ENCODE measurements around the gene IGFBP4. TPM values are rescaled to one million over a fixed set of nuclear protein-coding genes. Genes with fewer than 3 reads are reported as not detected.

Gene IGFBP4
- total and polyA plus RNA-seq, 10 of the 15 experiments (the other 5 are each of a cell fraction or from before 2014, with no cell fraction given) = 2.4 to 22.3 (median 6.6) TPM

DNA sequence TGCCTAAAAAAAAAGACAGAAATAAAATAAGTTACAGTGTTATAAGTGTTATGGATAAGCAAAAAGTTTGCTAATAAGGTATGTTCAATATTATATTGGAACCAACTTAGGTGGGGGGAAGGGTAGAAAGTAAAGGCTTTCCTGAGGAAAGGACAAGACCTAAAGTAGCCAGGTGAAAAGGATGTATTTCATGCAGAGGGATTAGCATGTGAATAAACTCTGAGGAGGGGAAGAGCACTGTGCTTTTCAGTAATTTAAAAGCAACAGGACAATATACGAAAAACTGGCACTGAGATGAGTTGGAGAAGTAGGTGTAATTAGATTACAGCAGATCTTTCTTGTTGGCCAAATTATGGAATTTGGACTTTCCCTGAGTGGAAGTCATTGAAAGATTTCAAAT lies 33.2 kb upstream of the IGFBP4 start (continued):
- TF ChIP-seq, protein P1, sequence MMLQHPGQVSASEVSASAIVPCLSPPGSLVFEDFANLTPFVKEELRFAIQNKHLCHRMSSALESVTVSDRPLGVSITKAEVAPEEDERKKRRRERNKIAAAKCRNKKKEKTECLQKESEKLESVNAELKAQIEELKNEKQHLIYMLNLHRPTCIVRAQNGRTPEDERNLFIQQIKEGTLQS (IDR thresholded peaks at IDR 0.05; ENCODE audit: borderline replicate concordance, extremely low read depth, low read depth, low read length) = no peak
- TF ChIP-seq MEF2A (IDR thresholded peaks at IDR 0.05; ENCODE audit: insufficient read depth, low read depth, low read length) (no peak), BCL11A (IDR thresholded peaks at IDR 0.05; ENCODE audit: low read depth, low read length) (no peak), ZNF207 (IDR thresholded peaks at IDR 0.05; ENCODE audit: borderline replicate concordance) (no peak)

DNA sequence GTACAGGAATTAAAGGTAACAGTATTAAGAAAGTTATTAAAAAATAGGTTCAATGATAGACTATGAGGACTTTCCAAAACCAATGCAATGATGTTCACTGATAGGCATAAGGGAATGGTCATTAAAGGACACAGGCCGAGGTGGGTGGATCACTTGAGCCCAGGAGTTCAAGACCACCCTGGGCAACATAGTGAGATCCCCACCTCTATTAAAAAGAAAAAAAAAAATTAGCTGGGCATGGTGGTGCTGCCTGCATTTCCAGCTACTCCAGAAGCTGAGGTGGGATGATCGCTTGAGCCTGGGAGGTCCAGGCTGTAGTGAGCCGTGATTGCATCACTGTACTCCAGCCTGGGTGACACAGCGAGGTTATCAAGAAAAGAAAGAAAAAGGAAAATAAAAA lies 31.4 kb upstream of the IGFBP4 start:
- Histone ChIP-seq H3K36me3 (ENCODE audit: control insufficient read depth in 2 of 2, insufficient read depth in 2 of 2, low read length in 1 of 2) (peaks cover 3 to 19% of the 10 kb centered on the region in 2 experiments), H3K27me3 (replicated peaks in 1 of 2; ENCODE audit: control insufficient read depth in 2 of 2, insufficient read depth in 2 of 2, low read length in 1 of 2) (no peaks in the 10 kb centered on the region), H3K9ac (ENCODE audit: control insufficient read depth, insufficient read depth, low read length) (no peak overlapping the region), H3K79me2 (ENCODE audit: control insufficient read depth, insufficient read depth, low read length) (peaks cover 22% of the 10 kb centered on the region), H3K4me1 (ENCODE audit: control insufficient read depth, insufficient read depth, low read length) (no peaks in the 10 kb centered on the region; the same call in 1 of the 2 replicates), H2AFZ (ENCODE audit: control insufficient read depth, low read depth, low read length) (no peak overlapping the region), H3K9me3 (replicated peaks; ENCODE audit: control insufficient read depth, insufficient read depth, low read length) (no peaks in the 10 kb centered on the region), H4K20me1 (ENCODE audit: control insufficient read depth, insufficient read depth) (no peaks in the 10 kb centered on the region), H3K4me3 (no peak overlapping the region), H3K4me2 (ENCODE audit: control insufficient read depth, insufficient read depth) (no peak overlapping the region), H3K27ac (ENCODE audit: control insufficient read depth, insufficient read depth) (no peak overlapping the region)
- BruUV-seq (replicated peaks) = no TSS peak
- ChIA-PET CTCF (interaction anchor here (0.6 to 3.8 kb wide), 16 partner anchors 8 to 204 kb away, joined by 3 to 30 read pairs (median 4); partner anchors contain the start of genes CDC6 and IGFBP4), POLR2A (interaction anchor here (1.5 kb wide), 1 partner anchor 138 kb away, joined by 3 read pairs; no protein-coding TSS in a partner anchor), SMC1A (ENCODE audit: uncharacterized antibody, unreplicated experiment) (interaction anchor here (1.0 to 10.1 kb wide), 6 partner anchors 12 to 122 kb away, joined by 4 to 106 read pairs (median 12); no protein-coding TSS in a partner anchor), RAD21 (ENCODE audit: unreplicated experiment) (interaction anchor here (0.5 to 2.2 kb wide), 4 partner anchors 95 to 122 kb away, joined by 3 to 12 read pairs (median 4); no protein-coding TSS in a partner anchor)
- in situ Hi-C loops (cut with MboI) (no loop called here), intact Hi-C loops (cut with micrococcal nuclease; ENCODE audit: unreplicated experiment) (loop anchor here (10.0 kb wide), 1 partner anchor 97 kb away; no protein-coding TSS in a partner anchor)
- FAIRE-seq (no peak), ATAC-seq (no peak), DNase-seq (ENCODE audit: low read depth, low spot score) (no peak)
- no peak for TF ChIP-seq KDM1A (IDR thresholded peaks at IDR 0.05; ENCODE audit: borderline replicate concordance)
- TF ChIP-seq PAX5 (IDR thresholded peaks at IDR 0.05; ENCODE audit: borderline replicate concordance, low read depth, low read length) = no peak
- TF ChIP-seq NFYA (IDR thresholded peaks at IDR 0.05; ENCODE audit: borderline replicate concordance, low read depth, low read length) = no peak
- no peak for TF ChIP-seq PRDM15 (CRISPR knock-in tag; IDR thresholded peaks at IDR 0.05)
- TF ChIP-seq HDAC6 (IDR thresholded peaks at IDR 0.05; ENCODE audit: unreplicated experiment) = no peak
- no peak for TF ChIP-seq BHLHE40 (IDR thresholded peaks at IDR 0.05; ENCODE audit: borderline replicate concordance in 1 of 2, low read depth in 2 of 2, low read length in 1 of 2)
- no peak for TF ChIP-seq CHD2 (IDR thresholded peaks at IDR 0.05; ENCODE audit: borderline replicate concordance, low read depth, low read length)
- no peak for TF ChIP-seq NFYB (IDR thresholded peaks at IDR 0.05; ENCODE audit: insufficient read depth, low read depth, low read length)
- no peak for TF ChIP-seq KAT2A (conservative IDR thresholded peaks at IDR 0.05; ENCODE audit: control insufficient read depth, low read depth, low read length)
- no peak for TF ChIP-seq RFX5 (IDR thresholded peaks at IDR 0.05; ENCODE audit: low read depth, low read length)
- TF ChIP-seq WRNIP1 (IDR thresholded peaks at IDR 0.05; ENCODE audit: borderline replicate concordance, low read depth, low read length) = no peak
- no peak for TF ChIP-seq PAX8 (IDR thresholded peaks at IDR 0.05)
- no peak for TF ChIP-seq MLLT1 (IDR thresholded peaks at IDR 0.05)
- no peak for TF ChIP-seq BMI1 (IDR thresholded peaks at IDR 0.05; ENCODE audit: borderline replicate concordance)
- 99% methylated on average over 4 of the region's 4 CpGs for WGBS (ENCODE audit: insufficient coverage, insufficient replicate concordance, low lambda C conversion rate, missing lambda C conversion rate)
